IMR-90 (cell line): ENCODE data around the gene IWS1. TPM values are rescaled to one million over a fixed set of nuclear protein-coding genes. Genes with fewer than 3 reads are reported as not detected.

Source experiments
- ATAC-seq: fragments of 200-7000 bp; cut with Tn5 transposase; 2 replicates; pipeline ENCODE4 v1.9.1; 2020; ENCODE audit warnings: low read depth, mild to moderate bottlenecking, moderate library complexity
- BruUV-seq: library from RNA; stranded (reverse); fragments of 400-500 nt; replicated peaks from 2 replicates; lab custom pipeline; 2021; lab: Mats Ljungman, UMichigan
- CTCF ChIA-PET: fragments of 300-600 bp; formaldehyde crosslinking; extraction: SDS; loops from one replicate; lab custom pipeline; 2021; ENCODE audit warnings: antibody characterized with exemption; lab: Yijun Ruan, JAX
- POLR2A ChIA-PET: fragments of 300-600 bp; sonication (Branson Sonifier 250); formaldehyde crosslinking; loops from one replicate; lab custom pipeline; 2022; ENCODE audit warnings: antibody characterized with exemption; ENCODE audit not compliant: unreplicated experiment; lab: Charles Lee
- DNase-seq: peaks from one replicate; pipeline ENCODE4 v3.0.0; 2013
- H2AFZ ChIP-seq: replicated peaks from 2 replicates; pipeline ENCODE3; 2013; ENCODE audit warnings: low read length, mild to moderate bottlenecking; ENCODE audit not compliant: poor library complexity
- H2AK5ac ChIP-seq: 2 replicates; pipeline ENCODE4 v1.6.1; 2013; ENCODE audit warnings: low read depth, low read length, inconsistent platforms
- H2AK9ac ChIP-seq: replicated peaks from 2 replicates; pipeline ENCODE3; 2013; ENCODE audit warnings: mild to moderate bottlenecking, low read depth, low read length, moderate library complexity; ENCODE audit not compliant: poor library complexity
- H2BK120ac ChIP-seq: 2 replicates; pipeline ENCODE4 v1.6.1; 2013; ENCODE audit warnings: low read depth, low read length, inconsistent platforms
- H2BK15ac ChIP-seq: 3 replicates; pipeline ENCODE4 v1.6.1; 2013; ENCODE audit warnings: low read depth, low read length, inconsistent platforms
- H2BK20ac ChIP-seq: 2 replicates; pipeline ENCODE4 v1.6.1; 2013; ENCODE audit warnings: low read depth, mild to moderate bottlenecking, inconsistent platforms, low read length, moderate library complexity
- H2BK5ac ChIP-seq: 2 replicates; pipeline ENCODE4 v1.6.1; 2013; ENCODE audit warnings: mild to moderate bottlenecking, low read depth, low read length, inconsistent platforms; ENCODE audit not compliant: poor library complexity, severe bottlenecking
- H3K14ac ChIP-seq: replicated peaks from 2 replicates; pipeline ENCODE4 v1.6.1; 2013; ENCODE audit warnings: low read depth, low read length, inconsistent platforms
- H3K18ac ChIP-seq: 2 replicates; pipeline ENCODE4 v1.6.1; 2013; ENCODE audit warnings: low read depth, low read length, control low read depth
- H3K23ac ChIP-seq: 2 replicates; pipeline ENCODE4 v1.6.1; 2013; ENCODE audit warnings: low read depth, low read length, inconsistent platforms
- H3K27ac ChIP-seq: 2 replicates; pipeline ENCODE4 v1.5.1; 2013; ENCODE audit warnings: mild to moderate bottlenecking, control low read depth, low read length; ENCODE audit not compliant: insufficient read depth
- H3K27me3 ChIP-seq: 2 replicates; pipeline ENCODE4 v1.6.1; 2013; ENCODE audit warnings: low read length; ENCODE audit not compliant: control insufficient read depth, insufficient read depth
- H3K36me3 ChIP-seq: 2 replicates; pipeline ENCODE4 v1.6.1; 2013; ENCODE audit warnings: low read length, mixed read lengths; ENCODE audit not compliant: control insufficient read depth, insufficient read depth
- H3K4ac ChIP-seq: 2 replicates; pipeline ENCODE4 v1.6.1; 2013; ENCODE audit warnings: low read depth, low read length, inconsistent platforms
- H3K4me1 ChIP-seq: 2 replicates; pipeline ENCODE4 v1.6.1; 2013; ENCODE audit warnings: low read length, mixed read lengths; ENCODE audit not compliant: control insufficient read depth, insufficient read depth
- H3K4me2 ChIP-seq: 2 replicates; pipeline ENCODE4 v1.6.1; 2013; ENCODE audit warnings: low read depth, mild to moderate bottlenecking, control low read depth, low read length, moderate library complexity
- H3K4me3 ChIP-seq: 2 replicates; pipeline ENCODE4 v1.5.1; 2013; ENCODE audit warnings: low read depth, mild to moderate bottlenecking, control low read depth, low read length, moderate library complexity; ENCODE audit not compliant: insufficient read depth
- H3K56ac ChIP-seq: 2 replicates; pipeline ENCODE4 v1.6.1; 2013; ENCODE audit warnings: low read length, inconsistent platforms; ENCODE audit not compliant: insufficient read depth; ENCODE audit errors: extremely low read depth
- H3K79me1 ChIP-seq, 2 experiments: 2 replicates each; pipeline ENCODE4 v1.6.1; 2013; ENCODE audit warnings: low read length in 2 of 2, inconsistent platforms in 1 of 2, low read depth in 1 of 2
- H3K9ac ChIP-seq: 2 replicates; pipeline ENCODE4 v1.6.1; 2013; ENCODE audit warnings: low read depth, low read length, control low read depth
- H3K9me1 ChIP-seq: 2 replicates; pipeline ENCODE4 v1.6.1; 2013; ENCODE audit warnings: low read length, inconsistent platforms; ENCODE audit not compliant: insufficient read depth
- H3K9me3 ChIP-seq: 2 replicates; pipeline ENCODE4 v1.6.1; 2013; ENCODE audit warnings: low read length; ENCODE audit not compliant: control insufficient read depth, insufficient read depth
- H4K20me1 ChIP-seq: 2 replicates; pipeline ENCODE4 v1.6.1; 2013; ENCODE audit warnings: low read length, inconsistent platforms; ENCODE audit not compliant: insufficient read depth
- H4K5ac ChIP-seq: 2 replicates; pipeline ENCODE4 v1.6.1; 2013; ENCODE audit warnings: mild to moderate bottlenecking, low read depth, low read length, control low read depth
- H4K8ac ChIP-seq, 2 experiments: 2 replicates each; pipeline ENCODE4 v1.6.1; 2013; ENCODE audit warnings: low read depth in 2 of 2, low read length in 2 of 2, control low read depth in 1 of 2, inconsistent platforms in 1 of 2
- H4K91ac ChIP-seq: 2 replicates; pipeline ENCODE4 v1.6.1; 2013; ENCODE audit warnings: low read depth, low read length, inconsistent platforms; ENCODE audit not compliant: insufficient read depth
- BHLHE40 ChIP-seq: fragments of 150-350 bp; IDR thresholded peaks from 2 replicates; pipeline ENCODE4 v1.6.1; 2016; ENCODE audit warnings: mild to moderate bottlenecking, low read depth, low read length
- CEBPB ChIP-seq: IDR thresholded peaks from 2 replicates; pipeline ENCODE4 v1.6.1; 2012; ENCODE audit warnings: low read depth, low read length, improper control_type of control experiment
- CHD1 ChIP-seq: IDR thresholded peaks from 2 replicates; pipeline ENCODE4 v1.6.1; 2012; ENCODE audit warnings: low read depth, low read length, improper control_type of control experiment
- CTCF ChIP-seq: conservative IDR thresholded peaks from 2 replicates; pipeline ENCODE4 v1.5.1; 2012; ENCODE audit warnings: mild to moderate bottlenecking, low read depth, low read length, improper control_type of control experiment
- FOS ChIP-seq: fragments of 150-350 bp; IDR thresholded peaks from 2 replicates; pipeline ENCODE4 v1.6.1; 2016; ENCODE audit warnings: low read depth, low read length
- MAFK ChIP-seq: IDR thresholded peaks from 2 replicates; pipeline ENCODE4 v1.6.1; 2012; ENCODE audit warnings: low read depth, low read length, improper control_type of control experiment
- MAZ ChIP-seq: IDR thresholded peaks from 2 replicates; pipeline ENCODE4 v1.6.1; 2012; ENCODE audit warnings: low read depth, mild to moderate bottlenecking, low read length, improper control_type of control experiment, moderate library complexity, borderline replicate concordance
- MXI1 ChIP-seq: IDR thresholded peaks from 2 replicates; pipeline ENCODE4 v1.6.1; 2012; ENCODE audit warnings: low read depth, mild to moderate bottlenecking, low read length, moderate library complexity, borderline replicate concordance
- POLR2A ChIP-seq: IDR thresholded peaks from 2 replicates; pipeline ENCODE4 v1.6.1; 2012; ENCODE audit warnings: mild to moderate bottlenecking, low read depth, low read length
- RAD21 ChIP-seq: IDR thresholded peaks from 2 replicates; pipeline ENCODE4 v1.6.1; 2012; ENCODE audit warnings: low read length, improper control_type of control experiment
- RCOR1 ChIP-seq: IDR thresholded peaks from 2 replicates; pipeline ENCODE4 v1.6.1; 2012; ENCODE audit warnings: mild to moderate bottlenecking, low read length, improper control_type of control experiment; ENCODE audit not compliant: insufficient replicate concordance
- RFX5 ChIP-seq: IDR thresholded peaks from 2 replicates; pipeline ENCODE4 v1.8.0; 2012; ENCODE audit warnings: low read depth, mild to moderate bottlenecking, low read length, moderate library complexity
- SMC3 ChIP-seq: fragments of 150-350 bp; IDR thresholded peaks from 2 replicates; pipeline ENCODE4 v1.6.1; 2016; ENCODE audit warnings: low read depth, mild to moderate bottlenecking, antibody characterized with exemption, low read length, moderate library complexity
- USF2 ChIP-seq: fragments of 150-350 bp; IDR thresholded peaks from 2 replicates; pipeline ENCODE4 v1.6.1; 2017; ENCODE audit warnings: mild to moderate bottlenecking, antibody characterized with exemption, low read length, low read depth
- WGBS, 2 experiments: methylation state at CpG; one replicate each; pipeline versions ENCODE4 v1.1.5 to v1.1.7; 2013; ENCODE audit warnings: missing lambda C conversion rate in 2 of 2; ENCODE audit not compliant: insufficient read length in 1 of 2; ENCODE audit errors: extremely low coverage in 2 of 2; 5-methylcytosine and 5-hydroxymethylcytosine counted together
- dilution Hi-C: fragments of 300-500 bp; cut with HindIII; formaldehyde crosslinking; loops from one replicate; pipeline ENCODE4 v1.14.3; 2018; ENCODE audit warnings: low sequenced_read_pairs; ENCODE audit not compliant: unreplicated experiment
- in situ Hi-C: fragments of 300-500 bp; cut with MboI; formaldehyde crosslinking; loops from 3 replicates; pipeline ENCODE4 v1.14.3; 2019; ENCODE audit warnings: low sequenced_read_pairs, inconsistent platforms, mixed read lengths
- intact Hi-C: fragments of 100-400 bp; cut with micrococcal nuclease; formaldehyde crosslinking; loops from 2 replicates; pipeline ENCODE4 v1.10.0; 2022
- polyA plus RNA-seq, 3 experiments: library from polyadenylated mRNA; depleted of rRNA; stranded (reverse); fragments of >200 nt; gene quantifications; 2 replicates each; pipeline ENCODE4 v1.2.3, GENCODE V29; 2012; ENCODE audit warnings: low replicate concordance in 1 of 3
- total RNA-seq: library from RNA; depleted of rRNA; stranded (reverse); fragments of >200 nt; gene quantifications from 2 replicates; pipeline ENCODE4 v1.2.3, GENCODE V29; 2012
- TF ChIP-seq, protein P1 (sequence below): fragments of 150-350 bp; IDR thresholded peaks from 2 replicates; pipeline ENCODE4 v1.6.1; 2016; ENCODE audit warnings: low read depth, mild to moderate bottlenecking, low read length, moderate library complexity, borderline replicate concordance

IWS1 gene
- total and polyA plus RNA-seq, 2 of the 4 experiments (the other 2 are of a cell fraction): 31.5 to 52.5 TPM

DNA sequence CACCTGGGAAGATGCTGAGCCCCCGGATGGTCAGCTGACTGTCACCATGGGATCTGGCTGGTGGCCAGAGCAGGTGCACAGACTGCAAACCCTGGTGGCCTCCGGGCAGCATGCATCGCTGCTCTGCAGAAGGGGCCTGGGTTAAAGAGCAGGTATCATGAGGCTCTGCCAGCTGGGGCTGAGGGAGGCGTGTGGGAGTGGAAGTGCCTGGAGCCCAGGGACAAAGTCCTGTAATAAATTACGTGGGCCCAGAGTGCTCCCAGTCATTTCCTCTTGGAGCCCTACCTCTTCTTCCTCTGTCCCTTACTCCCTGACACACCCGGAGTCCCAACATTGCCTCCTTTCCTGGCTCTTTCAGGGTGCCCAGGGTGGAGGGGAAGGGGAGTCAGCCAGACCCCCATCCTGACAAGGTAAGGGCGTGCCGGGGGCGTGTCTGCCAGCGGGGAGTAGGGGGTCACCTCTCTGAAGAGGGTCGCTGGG is 9.2 kb upstream of the IWS1 start, which contains the start of gene MYO7B:
Gene MYO7B (plus strand): TSS at position 262 of the 480 bp plus-strand sequence. CDS start 24,040 bp downstream, outside the sequence.
- intact Hi-C loops: no loop called here
- Histone ChIP-seq H3K4me3 (no peak within 1 kb of the TSS), H2AK9ac (no peak within 1 kb of the TSS), H2BK120ac (no peak within 1 kb of the TSS), H3K23ac (no peak within 1 kb of the TSS), H3K4me2 (no peak within 1 kb of the TSS), H4K5ac (no peak within 1 kb of the TSS), H3K56ac (no peak within 1 kb of the TSS), H3K4ac (no peak within 1 kb of the TSS), H4K20me1 (no peaks in the 10 kb centered on the region), H3K9me3 (no peaks in the 10 kb centered on the region), H2AK5ac (no peak within 1 kb of the TSS), H3K9me1 (0 out of 2 replicates have a peak, but pooled peaks cover 3% of the 10 kb centered on the region), H3K27me3 (peaks cover 30% of the 10 kb centered on the region), H2BK5ac (no peak within 1 kb of the TSS), H3K36me3 (no peaks in the 10 kb centered on the region), H3K4me1 (no peaks in the 10 kb centered on the region), H2BK20ac (no peak within 1 kb of the TSS), H3K14ac (no peak within 1 kb of the TSS), H2BK15ac (no peak within 1 kb of the TSS), H3K79me1 (no peaks in the 10 kb centered on the region), H3K27ac (no peak within 1 kb of the TSS), H3K18ac (no peak within 1 kb of the TSS), H4K8ac (no peak within 1 kb of the TSS), H3K9ac (no peak within 1 kb of the TSS), H4K91ac (no peak within 1 kb of the TSS), H2AFZ (no peak within 1 kb of the TSS)
- CTCF ChIA-PET: no interaction called here
- in situ Hi-C loops: no loop called here
- ATAC-seq: no peak
- 87% methylated on average over 6 of the region's 11 CpGs; no CpG with 5 or more reads in 1 of the 2 experiments for WGBS, 2 experiments
- BruUV-seq: no TSS peak
- no peak for DNase-seq
- dilution Hi-C loops: no loop called here
- POLR2A ChIA-PET: no interaction called here
- TF ChIP-seq CTCF (no peak), CEBPB (no peak), BHLHE40 (no peak), MAZ (no peak), FOS (no peak), POLR2A (no peak), MXI1 (no peak), MAFK (no peak), SMC3 (no peak), RCOR1 (no peak), USF2 (no peak), RFX5 (no peak), CHD1 (no peak), RAD21 (no peak)
- TF ChIP-seq, protein P1, sequence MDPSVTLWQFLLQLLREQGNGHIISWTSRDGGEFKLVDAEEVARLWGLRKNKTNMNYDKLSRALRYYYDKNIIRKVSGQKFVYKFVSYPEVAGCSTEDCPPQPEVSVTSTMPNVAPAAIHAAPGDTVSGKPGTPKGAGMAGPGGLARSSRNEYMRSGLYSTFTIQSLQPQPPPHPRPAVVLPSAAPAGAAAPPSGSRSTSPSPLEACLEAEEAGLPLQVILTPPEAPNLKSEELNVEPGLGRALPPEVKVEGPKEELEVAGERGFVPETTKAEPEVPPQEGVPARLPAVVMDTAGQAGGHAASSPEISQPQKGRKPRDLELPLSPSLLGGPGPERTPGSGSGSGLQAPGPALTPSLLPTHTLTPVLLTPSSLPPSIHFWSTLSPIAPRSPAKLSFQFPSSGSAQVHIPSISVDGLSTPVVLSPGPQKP: no peak
